GM18519 (cell line): ENCODE measurements around the gene VAMP4.
"Not testable (repeated sequence)": the region's sequence is repeated elsewhere in the genome, so short reads cannot be mapped to it uniquely, and the experiment has no call there.

ENCODE experiments used
- ATAC-seq: cut with Tn5 transposase; IDR thresholded peaks from one replicate; pipeline ENCODE4 v1.9.1; 2021; ENCODE audit warnings: mild to moderate bottlenecking, moderate library complexity; ENCODE audit not compliant: unreplicated experiment, low FRiP score

The VAMP4 gene

GRCh38 chr1:171753182-171753581 lies 11.3 kb upstream of the VAMP4 start:
- no peak for ATAC-seq

GRCh38 chr1:171751221-171751620 lies 9.4 kb upstream of the VAMP4 start:
- no peak for ATAC-seq

- no peak for ATAC-seq
These were observed 6.8 kb upstream of the VAMP4 start for GRCh38 chr1:171748651-171749050.

GRCh38 chr1:171744986-171745385 lies 3.1 kb upstream of the VAMP4 start:
- no peak for ATAC-seq

- ATAC-seq: no peak
These were observed 1.4 kb upstream of the VAMP4 start for GRCh38 chr1:171743081-171743870.

- ATAC-seq: no peak
These were observed 685 bp upstream of the VAMP4 start for GRCh38 chr1:171742577-171742922.

- ATAC-seq: no peak
These were observed 636 bp downstream of the VAMP4 start for GRCh38 chr1:171740987-171741871.

GRCh38 chr1:171740356-171740863 lies 1.5 kb downstream of the VAMP4 start:
- ATAC-seq: no peak

GRCh38 chr1:171739656-171740055 lies 2.2 kb downstream of the VAMP4 start:
- ATAC-seq: no peak

- no peak for ATAC-seq
These were observed 3.0 kb downstream of the VAMP4 start for GRCh38 chr1:171738911-171739310.

GRCh38 chr1:171736196-171736595 lies 5.7 kb downstream of the VAMP4 start:
- ATAC-seq: no peak

GRCh38 chr1:171730052-171730451 lies 11.8 kb downstream of the VAMP4 start:
- ATAC-seq: no peak

GRCh38 chr1:171727778-171728177 lies 14.1 kb downstream of the VAMP4 start:
- no peak for ATAC-seq

GRCh38 chr1:171723180-171723579 lies 18.7 kb downstream of the VAMP4 start:
- not testable (repeated sequence) for ATAC-seq

- no peak for ATAC-seq
These were observed 23.0 kb downstream of the VAMP4 start for GRCh38 chr1:171718848-171719247.

GRCh38 chr1:171718216-171718615 lies 23.6 kb downstream of the VAMP4 start:
- ATAC-seq: no peak

GRCh38 chr1:171717062-171717718 lies 24.7 kb downstream of the VAMP4 start:
- ATAC-seq: no peak

- no peak for ATAC-seq
These were observed 25.2 kb downstream of the VAMP4 start for GRCh38 chr1:171716616-171717015.

- no peak for ATAC-seq
These were observed 26.0 kb downstream of the VAMP4 start for GRCh38 chr1:171715813-171716251.

- ATAC-seq: no peak
These were observed 29.5 kb downstream of the VAMP4 start for GRCh38 chr1:171712341-171712740.

GRCh38 chr1:171711643-171712042 lies 30.2 kb downstream of the VAMP4 start:
- no peak for ATAC-seq
